ENCODE measurements around the gene TUT1. TPM values are rescaled to one million over a fixed set of nuclear protein-coding genes. Genes with fewer than 3 reads are reported as not detected.

TUT1 gene
- total RNA-seq, 2 experiments from 2014 or later, result 22.5 to 38.2 TPM

DNA sequence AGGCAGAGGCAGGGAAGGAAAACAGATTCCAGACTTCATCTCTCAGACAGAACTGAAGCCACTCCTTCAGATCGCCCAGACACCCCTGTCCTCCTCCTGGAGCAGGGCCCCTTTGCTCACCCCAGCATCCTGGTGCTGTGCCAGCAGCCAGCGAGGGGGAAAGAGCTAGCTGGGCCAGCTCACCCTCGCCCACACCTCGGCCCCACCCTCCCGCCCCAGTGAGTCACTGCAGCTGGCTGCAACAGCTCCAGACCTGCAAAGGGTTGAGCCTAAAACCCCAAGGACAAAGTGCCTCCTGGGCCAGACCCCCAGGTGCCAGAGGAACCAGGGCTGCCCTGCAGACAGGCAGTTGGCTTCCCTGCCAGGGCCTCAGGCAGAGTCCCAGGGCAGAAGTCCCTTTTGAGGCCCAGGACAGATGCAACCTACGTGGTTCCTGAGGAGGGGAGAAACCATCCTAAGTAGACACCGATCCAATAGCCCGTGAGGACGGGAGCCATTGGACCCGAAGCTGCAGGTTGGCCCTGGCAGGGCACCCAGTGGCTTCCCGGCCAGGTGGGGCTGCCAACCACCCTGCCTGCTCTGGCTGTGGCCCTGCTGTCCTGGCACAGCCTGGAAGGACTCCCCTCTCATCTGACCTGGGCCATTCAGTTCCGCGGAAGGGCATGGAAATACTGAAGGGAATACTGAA lies 51.9 kb downstream of the TUT1 start:
- Histone ChIP-seq H3K79me2 (ENCODE audit: insufficient read depth, low read depth, low read length) (no peaks in the 10 kb centered on the region), H3K9me2 (ENCODE audit: insufficient read depth, low read length) (no peaks in the 10 kb centered on the region), H3K4me1 (ENCODE audit: insufficient read depth, low read length, poor library complexity, severe bottlenecking) (peaks cover 38% of the 10 kb centered on the region), H2AFZ (ENCODE audit: low read length) (peak overlapping the region; percentile 57; the same call in 1 of the 2 replicates), H3K4me3 (ENCODE audit: low read depth, low read length, poor library complexity, severe bottlenecking) (no peak overlapping the region), H3K9me3 (ENCODE audit: low read length) (no peaks in the 10 kb centered on the region), H3K4me2 (ENCODE audit: low read length) (peak overlapping the region; percentile 35; the same call in 1 of the 2 replicates), H3K27ac (ENCODE audit: low read depth, low read length, poor library complexity, severe bottlenecking) (no peak overlapping the region), H4K20me1 (ENCODE audit: insufficient read depth, low read length) (no peaks in the 10 kb centered on the region), H3K36me3 (ENCODE audit: insufficient read depth, low read length) (no peaks in the 10 kb centered on the region)
- intact Hi-C loops (cut with micrococcal nuclease; ENCODE audit: unreplicated experiment), result no loop called here
- BruUV-seq (replicated peaks), result no TSS peak
- POLR2A ChIA-PET, result no interaction called here
- TF ChIP-seq, protein P1, sequence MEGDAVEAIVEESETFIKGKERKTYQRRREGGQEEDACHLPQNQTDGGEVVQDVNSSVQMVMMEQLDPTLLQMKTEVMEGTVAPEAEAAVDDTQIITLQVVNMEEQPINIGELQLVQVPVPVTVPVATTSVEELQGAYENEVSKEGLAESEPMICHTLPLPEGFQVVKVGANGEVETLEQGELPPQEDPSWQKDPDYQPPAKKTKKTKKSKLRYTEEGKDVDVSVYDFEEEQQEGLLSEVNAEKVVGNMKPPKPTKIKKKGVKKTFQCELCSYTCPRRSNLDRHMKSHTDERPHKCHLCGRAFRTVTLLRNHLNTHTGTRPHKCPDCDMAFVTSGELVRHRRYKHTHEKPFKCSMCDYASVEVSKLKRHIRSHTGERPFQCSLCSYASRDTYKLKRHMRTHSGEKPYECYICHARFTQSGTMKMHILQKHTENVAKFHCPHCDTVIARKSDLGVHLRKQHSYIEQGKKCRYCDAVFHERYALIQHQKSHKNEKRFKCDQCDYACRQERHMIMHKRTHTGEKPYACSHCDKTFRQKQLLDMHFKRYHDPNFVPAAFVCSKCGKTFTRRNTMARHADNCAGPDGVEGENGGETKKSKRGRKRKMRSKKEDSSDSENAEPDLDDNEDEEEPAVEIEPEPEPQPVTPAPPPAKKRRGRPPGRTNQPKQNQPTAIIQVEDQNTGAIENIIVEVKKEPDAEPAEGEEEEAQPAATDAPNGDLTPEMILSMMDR (conservative IDR thresholded peaks at IDR 0.05; ENCODE audit: low read length), result no peak
- TF ChIP-seq EZH2phosphoT487 (IDR thresholded peaks at IDR 0.05; ENCODE audit: borderline replicate concordance, low read depth, low read length), result no peak
- DNase-seq (ENCODE audit: low spot score), result no peak
- CTCF ChIA-PET (ENCODE audit: unreplicated experiment), result no interaction called here

DNA sequence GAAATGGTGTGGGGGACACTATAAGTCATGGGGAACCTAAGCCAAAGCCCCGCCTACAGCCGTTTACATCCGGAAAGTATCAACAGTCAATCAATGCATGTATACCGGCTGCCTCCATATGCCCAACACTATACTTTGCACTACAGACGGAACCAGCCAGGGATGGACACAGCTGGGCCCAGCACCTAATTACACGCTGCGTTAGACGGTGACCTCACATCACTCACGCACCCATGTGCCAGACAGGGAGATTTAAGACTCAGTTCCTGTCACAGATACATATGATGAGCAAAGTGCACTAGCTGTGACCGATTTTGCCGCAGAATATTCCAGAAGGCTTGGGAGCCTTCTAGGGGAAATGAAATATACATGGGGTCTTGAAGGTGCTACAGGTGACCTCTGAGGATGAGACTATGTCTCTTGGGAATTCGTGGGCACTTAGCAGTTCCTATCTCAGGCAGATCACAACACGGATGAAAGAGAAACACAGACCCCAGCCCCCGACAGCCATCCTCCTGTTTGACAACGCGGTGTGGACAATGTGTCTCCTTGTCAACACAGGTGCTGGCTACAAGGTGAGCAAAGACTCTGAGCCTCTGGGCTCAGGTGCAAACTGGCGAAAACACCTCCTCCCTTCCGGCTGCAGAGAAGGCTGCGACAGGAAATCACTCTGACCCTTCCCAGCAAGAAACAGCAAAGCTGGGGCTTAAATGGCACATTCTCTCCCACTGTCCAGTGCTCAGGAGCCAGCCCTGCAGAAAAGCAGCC lies 52.7 kb downstream of the TUT1 start:
- no peaks in the 10 kb centered on the region for H4K20me1 ChIP-seq (ENCODE audit: insufficient read depth, low read length)
- intact Hi-C loops (cut with micrococcal nuclease; ENCODE audit: unreplicated experiment), result no loop called here
- H3K27ac ChIP-seq (ENCODE audit: low read depth, low read length, poor library complexity, severe bottlenecking), result no peak overlapping the region
- TF ChIP-seq, protein P1 (conservative IDR thresholded peaks at IDR 0.05; ENCODE audit: low read length), result no peak
- no peak for TF ChIP-seq EZH2phosphoT487 (IDR thresholded peaks at IDR 0.05; ENCODE audit: borderline replicate concordance, low read depth, low read length)
- H3K9me3 ChIP-seq (ENCODE audit: low read length), result no peaks in the 10 kb centered on the region
- DNase-seq (ENCODE audit: low spot score), result peak; percentile 35
- peak overlapping the region; percentile 35; the same call in 1 of the 2 replicates for H3K4me2 ChIP-seq (ENCODE audit: low read length)
- H3K79me2 ChIP-seq (ENCODE audit: insufficient read depth, low read depth, low read length), result no peaks in the 10 kb centered on the region
- BruUV-seq (replicated peaks), result no TSS peak
- POLR2A ChIA-PET, result no interaction called here
- no peak overlapping the region for H3K4me3 ChIP-seq (ENCODE audit: low read depth, low read length, poor library complexity, severe bottlenecking)
- peak overlapping the region; percentile 57; the same call in 1 of the 2 replicates for H2AFZ ChIP-seq (ENCODE audit: low read length)
- CTCF ChIA-PET (ENCODE audit: unreplicated experiment), result no interaction called here
- no peaks in the 10 kb centered on the region for H3K9me2 ChIP-seq (ENCODE audit: insufficient read depth, low read length)
- peaks cover 38% of the 10 kb centered on the region for H3K4me1 ChIP-seq (ENCODE audit: insufficient read depth, low read length, poor library complexity, severe bottlenecking)
- H3K36me3 ChIP-seq (ENCODE audit: insufficient read depth, low read length), result no peaks in the 10 kb centered on the region

All from OCI-LY7 (cell line).